RWPE1 (cell line): ENCODE data around the gene ATG2B.

Source experiments
- CTCF ChIA-PET: fragments of 350-600 bp; sonication (Branson Sonifier 250); formaldehyde crosslinking; extraction: SDS; loops from one replicate; lab custom pipeline; 2021; lab: Yijun Ruan, JAX
- POLR2A ChIA-PET: fragments of 400-600 bp; formaldehyde crosslinking; extraction: SDS; loops from one replicate; lab custom pipeline; 2020; ENCODE audit warnings: antibody characterized with exemption; ENCODE audit not compliant: low non-redundant PET; lab: Yijun Ruan, JAX
- DNase-seq: peaks from one replicate; pipeline ENCODE4 v3.0.0; 2012; ENCODE audit warnings: low spot score
- H3K27ac ChIP-seq: fragments of 450-650 bp; 2 replicates; pipeline ENCODE4 v1.5.1; 2017
- TF ChIP-seq, protein P1 (sequence below): fragments of 450-650 bp; conservative IDR thresholded peaks from 2 replicates; pipeline ENCODE4 v1.5.1; 2017; ENCODE audit warnings: low read depth, mild to moderate bottlenecking

Gene ATG2B, protein sequence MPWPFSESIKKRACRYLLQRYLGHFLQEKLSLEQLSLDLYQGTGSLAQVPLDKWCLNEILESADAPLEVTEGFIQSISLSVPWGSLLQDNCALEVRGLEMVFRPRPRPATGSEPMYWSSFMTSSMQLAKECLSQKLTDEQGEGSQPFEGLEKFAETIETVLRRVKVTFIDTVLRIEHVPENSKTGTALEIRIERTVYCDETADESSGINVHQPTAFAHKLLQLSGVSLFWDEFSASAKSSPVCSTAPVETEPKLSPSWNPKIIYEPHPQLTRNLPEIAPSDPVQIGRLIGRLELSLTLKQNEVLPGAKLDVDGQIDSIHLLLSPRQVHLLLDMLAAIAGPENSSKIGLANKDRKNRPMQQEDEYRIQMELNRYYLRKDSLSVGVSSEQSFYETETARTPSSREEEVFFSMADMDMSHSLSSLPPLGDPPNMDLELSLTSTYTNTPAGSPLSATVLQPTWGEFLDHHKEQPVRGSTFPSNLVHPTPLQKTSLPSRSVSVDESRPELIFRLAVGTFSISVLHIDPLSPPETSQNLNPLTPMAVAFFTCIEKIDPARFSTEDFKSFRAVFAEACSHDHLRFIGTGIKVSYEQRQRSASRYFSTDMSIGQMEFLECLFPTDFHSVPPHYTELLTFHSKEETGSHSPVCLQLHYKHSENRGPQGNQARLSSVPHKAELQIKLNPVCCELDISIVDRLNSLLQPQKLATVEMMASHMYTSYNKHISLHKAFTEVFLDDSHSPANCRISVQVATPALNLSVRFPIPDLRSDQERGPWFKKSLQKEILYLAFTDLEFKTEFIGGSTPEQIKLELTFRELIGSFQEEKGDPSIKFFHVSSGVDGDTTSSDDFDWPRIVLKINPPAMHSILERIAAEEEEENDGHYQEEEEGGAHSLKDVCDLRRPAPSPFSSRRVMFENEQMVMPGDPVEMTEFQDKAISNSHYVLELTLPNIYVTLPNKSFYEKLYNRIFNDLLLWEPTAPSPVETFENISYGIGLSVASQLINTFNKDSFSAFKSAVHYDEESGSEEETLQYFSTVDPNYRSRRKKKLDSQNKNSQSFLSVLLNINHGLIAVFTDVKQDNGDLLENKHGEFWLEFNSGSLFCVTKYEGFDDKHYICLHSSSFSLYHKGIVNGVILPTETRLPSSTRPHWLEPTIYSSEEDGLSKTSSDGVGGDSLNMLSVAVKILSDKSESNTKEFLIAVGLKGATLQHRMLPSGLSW (N-terminal part only)

DNA sequence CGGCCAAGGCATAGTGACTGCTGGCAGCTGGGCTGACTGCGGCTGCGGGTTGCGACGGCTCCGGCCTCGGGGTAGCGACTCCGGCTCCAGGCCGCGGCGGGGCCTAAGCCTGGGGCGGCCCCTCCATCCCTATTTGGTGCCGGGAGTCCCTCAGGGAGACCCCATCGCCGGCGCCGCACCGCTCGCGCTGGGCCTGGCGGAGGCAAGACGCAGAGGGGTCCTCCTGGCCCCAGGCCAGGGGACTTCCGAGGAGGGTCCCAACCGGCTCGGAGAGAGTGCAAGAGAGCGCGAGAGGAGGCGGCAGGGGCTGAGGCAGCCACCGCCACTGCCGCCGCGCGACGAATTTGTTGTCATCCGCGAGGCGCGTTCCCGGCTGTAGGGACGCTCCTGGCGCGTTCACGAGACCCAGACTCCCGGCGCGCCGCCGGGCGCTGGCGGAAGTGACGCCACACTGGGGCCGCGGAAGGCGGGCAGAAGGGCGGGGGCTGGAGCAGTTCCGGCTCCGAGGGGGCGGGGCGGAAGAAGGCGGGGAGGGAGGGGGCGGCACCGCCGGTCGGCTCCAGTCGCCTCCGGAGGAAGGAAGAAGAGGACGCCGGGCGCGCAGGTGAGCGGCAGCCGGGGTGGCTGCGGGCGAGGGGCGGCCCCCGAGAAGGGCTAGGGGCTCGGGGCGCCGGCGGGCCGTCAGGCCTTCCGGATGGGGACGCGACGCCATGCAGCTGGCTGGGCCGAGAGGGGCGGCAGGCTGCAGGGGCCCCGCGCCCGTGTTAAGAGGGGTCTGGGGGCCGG, at the start of gene ATG2B, which contains the start of gene GSKIP:
Gene ATG2B (minus strand): TSS at position 377 of the 786 bp plus-strand sequence. CDS start 365 bp downstream, at position 12.
Gene GSKIP (plus strand): TSS at position 562 of the 786 bp plus-strand sequence. CDS start 18,722 bp downstream, outside the sequence.
- TF ChIP-seq, protein P1, sequence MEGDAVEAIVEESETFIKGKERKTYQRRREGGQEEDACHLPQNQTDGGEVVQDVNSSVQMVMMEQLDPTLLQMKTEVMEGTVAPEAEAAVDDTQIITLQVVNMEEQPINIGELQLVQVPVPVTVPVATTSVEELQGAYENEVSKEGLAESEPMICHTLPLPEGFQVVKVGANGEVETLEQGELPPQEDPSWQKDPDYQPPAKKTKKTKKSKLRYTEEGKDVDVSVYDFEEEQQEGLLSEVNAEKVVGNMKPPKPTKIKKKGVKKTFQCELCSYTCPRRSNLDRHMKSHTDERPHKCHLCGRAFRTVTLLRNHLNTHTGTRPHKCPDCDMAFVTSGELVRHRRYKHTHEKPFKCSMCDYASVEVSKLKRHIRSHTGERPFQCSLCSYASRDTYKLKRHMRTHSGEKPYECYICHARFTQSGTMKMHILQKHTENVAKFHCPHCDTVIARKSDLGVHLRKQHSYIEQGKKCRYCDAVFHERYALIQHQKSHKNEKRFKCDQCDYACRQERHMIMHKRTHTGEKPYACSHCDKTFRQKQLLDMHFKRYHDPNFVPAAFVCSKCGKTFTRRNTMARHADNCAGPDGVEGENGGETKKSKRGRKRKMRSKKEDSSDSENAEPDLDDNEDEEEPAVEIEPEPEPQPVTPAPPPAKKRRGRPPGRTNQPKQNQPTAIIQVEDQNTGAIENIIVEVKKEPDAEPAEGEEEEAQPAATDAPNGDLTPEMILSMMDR = no peak
- CTCF ChIA-PET = no interaction called here

DNA sequence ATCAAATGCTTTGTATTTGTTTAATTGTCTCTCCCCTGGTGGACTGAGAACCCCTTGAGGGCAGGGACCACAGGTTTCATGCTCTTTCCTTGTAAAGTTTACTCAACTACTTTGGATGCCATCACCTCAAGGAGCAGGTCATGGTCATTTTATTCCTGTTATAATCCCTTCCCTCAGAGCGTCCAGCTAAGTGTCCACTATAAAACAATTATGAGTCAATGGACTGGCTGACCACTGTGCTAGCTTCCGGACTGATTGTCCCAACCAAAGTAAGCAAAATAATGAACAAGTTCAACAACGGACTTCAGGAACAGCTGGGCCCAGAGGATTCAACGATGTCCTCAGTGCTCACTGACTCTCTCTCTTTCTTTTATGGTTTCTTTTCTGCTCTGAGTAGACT, 47.0 kb upstream of the ATG2B start:
- ChIA-PET CTCF (interaction anchor here (0.6 to 0.7 kb wide), 2 partner anchors 313 to 552 kb away, joined by 3 read pairs; no protein-coding TSS in a partner anchor), POLR2A (no interaction called here)
- no peak for DNase-seq
- TF ChIP-seq, protein P1 = no peak
- H3K27ac ChIP-seq = no peak overlapping the region

More for the DNA sequence above, at the start of gene ATG2B, which contains the start of gene GSKIP:
- DNase-seq = peak; percentile 91
- POLR2A ChIA-PET = no interaction called here
- H3K27ac ChIP-seq = peak within 1 kb of the TSS; percentile 88

DNA sequence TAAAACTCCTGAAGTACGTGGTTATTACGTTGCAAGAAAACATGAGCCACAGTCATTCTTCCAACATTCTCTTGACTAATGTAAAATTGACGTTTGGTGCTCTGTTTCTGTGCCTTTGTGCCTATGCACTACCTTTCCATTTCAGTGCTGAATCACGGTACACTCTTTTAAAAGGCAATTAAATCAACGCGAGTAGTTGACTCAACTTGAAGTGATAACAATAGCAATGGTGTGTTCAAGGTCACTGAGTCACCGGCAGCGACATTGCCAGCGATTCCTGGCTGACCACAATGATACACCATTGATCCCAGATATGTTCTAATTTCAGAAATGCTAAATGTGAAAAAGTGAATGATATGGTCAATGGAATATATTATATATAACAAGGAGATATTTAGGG, 46.6 kb upstream of the ATG2B start:
- DNase-seq = peak; percentile 13
- POLR2A ChIA-PET = no interaction called here
- TF ChIP-seq, protein P1 = no peak
- CTCF ChIA-PET = no interaction called here
- H3K27ac ChIP-seq = no peak overlapping the region

DNA sequence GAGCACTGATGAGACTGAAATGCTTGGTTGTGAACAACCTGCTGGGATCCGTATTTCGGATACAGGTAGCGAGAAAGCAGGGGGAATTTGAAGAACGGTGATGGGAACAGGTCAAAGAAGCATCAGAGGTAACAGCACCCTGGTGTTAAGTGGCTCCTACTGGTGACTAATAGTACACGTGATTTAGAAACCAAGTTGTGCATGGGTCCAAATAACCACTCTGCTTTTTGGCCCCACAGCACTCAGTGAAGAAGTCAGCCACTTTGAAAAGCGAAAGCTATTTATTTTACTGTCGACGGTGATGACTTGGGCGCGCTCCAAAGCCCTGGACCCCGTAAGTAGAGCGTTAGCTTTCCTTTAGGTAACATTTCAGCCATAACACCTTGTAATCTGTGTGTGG, 45.5 kb upstream of the ATG2B start:
- POLR2A ChIA-PET = no interaction called here
- TF ChIP-seq, protein P1 = no peak
- no peak overlapping the region for H3K27ac ChIP-seq
- CTCF ChIA-PET = no interaction called here
- no peak for DNase-seq

DNA sequence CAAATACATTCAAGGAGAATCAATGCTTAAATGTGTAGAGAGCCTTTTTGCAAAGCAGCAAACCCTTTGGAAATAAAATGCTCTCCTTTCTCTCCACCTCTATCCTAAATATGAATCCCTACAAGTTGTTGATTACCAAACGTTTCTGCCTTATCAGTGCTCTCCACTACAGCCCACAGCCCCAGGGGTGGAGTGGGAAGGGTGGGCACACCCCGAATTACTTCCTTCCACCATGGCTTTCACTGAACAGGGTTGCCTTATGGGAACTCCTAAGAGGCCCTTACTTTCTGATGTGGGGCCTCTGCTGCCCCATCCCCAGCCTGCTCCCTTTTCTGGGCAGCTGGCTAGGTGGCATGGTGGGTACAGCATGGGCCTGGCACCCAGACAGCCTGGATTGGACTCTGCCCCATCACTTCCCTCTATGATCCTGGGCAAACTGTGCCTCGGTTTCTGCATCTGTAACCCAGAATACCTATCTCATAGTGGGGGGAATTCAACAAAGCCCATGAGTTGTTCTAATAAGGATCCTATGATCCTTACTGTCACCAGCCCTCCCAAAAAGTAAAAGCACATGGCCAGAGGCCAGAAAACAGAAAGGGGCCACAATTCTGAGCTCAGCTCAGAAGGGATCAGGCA, 44.9 kb upstream of the ATG2B start:
- TF ChIP-seq, protein P1 = no peak
- CTCF ChIA-PET = no interaction called here
- POLR2A ChIA-PET = no interaction called here

More for the DNA sequence above, 44.9 kb upstream of the ATG2B start:
- no peak for DNase-seq
- no peak overlapping the region for H3K27ac ChIP-seq
